Mammary epithelial cell (primary cell): ENCODE results near the gene SLC7A6OS.

Experiments used
- EZH2 ChIP-seq: IDR thresholded peaks from 2 replicates; pipeline ENCODE4 v1.6.1; 2012; ENCODE audit warnings: low read length, inconsistent platforms, borderline replicate concordance
- TF ChIP-seq, protein P1 (sequence below), 2 donors: IDR thresholded peaks in 1 of 2; conservative IDR thresholded peaks in 1 of 2; 2 replicates each; pipeline ENCODE4 v1.5.1; 2011 to 2012; ENCODE audit warnings: inconsistent platforms in 2 of 2, low read length in 2 of 2, mild to moderate bottlenecking in 2 of 2, control low read depth in 1 of 2, low read depth in 1 of 2; ENCODE audit not compliant: insufficient read depth in 1 of 2; ENCODE audit errors: extremely low read depth in 1 of 2

DNA sequence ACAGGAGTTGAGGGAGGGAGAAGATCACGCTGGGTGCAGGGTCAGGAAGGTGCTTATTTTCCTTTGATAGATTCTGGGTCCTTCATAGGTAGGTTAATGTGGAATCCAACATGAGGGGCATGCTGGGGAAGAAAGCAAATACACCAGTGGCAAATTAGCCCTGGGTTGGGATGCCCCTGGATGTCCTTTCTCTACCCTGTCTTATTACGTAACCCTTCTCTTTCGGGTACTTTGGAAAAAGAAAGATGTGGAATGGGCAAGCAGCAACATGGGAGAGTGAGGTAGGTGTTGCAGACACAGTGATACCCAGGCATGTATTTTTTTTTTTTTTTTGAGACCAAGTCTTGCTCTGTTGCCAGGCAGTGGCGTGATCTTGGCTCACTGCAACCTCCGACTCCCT lies 37.3 kb downstream of the SLC7A6OS start:
- TF ChIP-seq, protein P1, sequence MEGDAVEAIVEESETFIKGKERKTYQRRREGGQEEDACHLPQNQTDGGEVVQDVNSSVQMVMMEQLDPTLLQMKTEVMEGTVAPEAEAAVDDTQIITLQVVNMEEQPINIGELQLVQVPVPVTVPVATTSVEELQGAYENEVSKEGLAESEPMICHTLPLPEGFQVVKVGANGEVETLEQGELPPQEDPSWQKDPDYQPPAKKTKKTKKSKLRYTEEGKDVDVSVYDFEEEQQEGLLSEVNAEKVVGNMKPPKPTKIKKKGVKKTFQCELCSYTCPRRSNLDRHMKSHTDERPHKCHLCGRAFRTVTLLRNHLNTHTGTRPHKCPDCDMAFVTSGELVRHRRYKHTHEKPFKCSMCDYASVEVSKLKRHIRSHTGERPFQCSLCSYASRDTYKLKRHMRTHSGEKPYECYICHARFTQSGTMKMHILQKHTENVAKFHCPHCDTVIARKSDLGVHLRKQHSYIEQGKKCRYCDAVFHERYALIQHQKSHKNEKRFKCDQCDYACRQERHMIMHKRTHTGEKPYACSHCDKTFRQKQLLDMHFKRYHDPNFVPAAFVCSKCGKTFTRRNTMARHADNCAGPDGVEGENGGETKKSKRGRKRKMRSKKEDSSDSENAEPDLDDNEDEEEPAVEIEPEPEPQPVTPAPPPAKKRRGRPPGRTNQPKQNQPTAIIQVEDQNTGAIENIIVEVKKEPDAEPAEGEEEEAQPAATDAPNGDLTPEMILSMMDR (conservative IDR thresholded peaks at IDR 0.05 in 1 of 2, IDR thresholded peaks at IDR 0.05 in 1 of 2; ENCODE audit: extremely low read depth in 1 of 2, insufficient read depth in 1 of 2, low read depth in 1 of 2, low read length in 2 of 2) = no peak
- TF ChIP-seq EZH2 = no peak
